Chondrocyte (in vitro differentiated cells): Measurements from ENCODE around the gene VAMP2. TPM values are rescaled to one million over a fixed set of nuclear protein-coding genes. Genes with fewer than 3 reads are reported as not detected.
A peak's percentile ranks its signal among the peaks of the same experiment; 100 is the strongest.

Source experiments
- DNase-seq: peaks from one replicate; pipeline ENCODE4 v3.0.0; 2021; ENCODE audit warnings: mixed read lengths, low spot score
- H3K27ac Mint-ChIP-seq: one replicate; pipeline ENCODE4 v1.8.0; 2021; ENCODE audit warnings: mild to moderate bottlenecking, moderate library complexity, mixed read lengths; ENCODE audit not compliant: unreplicated experiment
- H3K27me3 Mint-ChIP-seq: 2 replicates; pipeline ENCODE4 v1.8.0; 2021; ENCODE audit warnings: low read depth, mixed read lengths
- H3K36me3 Mint-ChIP-seq: 2 replicates; pipeline ENCODE4 v1.8.0; 2021; ENCODE audit warnings: low read depth, mixed read lengths
- H3K4me1 Mint-ChIP-seq: 2 replicates; pipeline ENCODE4 v1.8.0; 2021; ENCODE audit warnings: low read depth, mild to moderate bottlenecking, mixed read lengths
- H3K4me3 Mint-ChIP-seq: one replicate; pipeline ENCODE4 v1.8.0; 2021; ENCODE audit warnings: mild to moderate bottlenecking, moderate library complexity, mixed read lengths; ENCODE audit not compliant: unreplicated experiment
- H3K9me3 Mint-ChIP-seq: 2 replicates; pipeline ENCODE4 v1.8.0; 2021; ENCODE audit warnings: low read depth, mixed read lengths
- CTCF ChIP-seq: fragments of 200-600 bp; sonication (generic); IDR thresholded peaks from 2 replicates; pipeline ENCODE4 v1.5.0; 2021; ENCODE audit warnings: antibody characterized with exemption, mild to moderate bottlenecking, moderate library complexity
- total RNA-seq: library from RNA; stranded (reverse); gene quantifications from 3 replicates; pipeline ENCODE4 v1.2.1, GENCODE V29; 2021

Gene VAMP2
- total RNA-seq, 1 donor from 2014 or later = 45.4 TPM

- Mint-ChIP-seq H3K9me3 (no peaks in the 10 kb centered on the region), H3K27ac (no peak overlapping the region), H3K4me1 (peaks cover 8% of the 10 kb centered on the region), H3K4me3 (no peak overlapping the region), H3K36me3 (no peaks in the 10 kb centered on the region), H3K27me3 (no peaks in the 10 kb centered on the region)
- no peak for DNase-seq
- TF ChIP-seq CTCF = no peak
These were observed 23.1 kb upstream of the VAMP2 start for GRCh38 chr17:8185582-8186445.

DNA sequence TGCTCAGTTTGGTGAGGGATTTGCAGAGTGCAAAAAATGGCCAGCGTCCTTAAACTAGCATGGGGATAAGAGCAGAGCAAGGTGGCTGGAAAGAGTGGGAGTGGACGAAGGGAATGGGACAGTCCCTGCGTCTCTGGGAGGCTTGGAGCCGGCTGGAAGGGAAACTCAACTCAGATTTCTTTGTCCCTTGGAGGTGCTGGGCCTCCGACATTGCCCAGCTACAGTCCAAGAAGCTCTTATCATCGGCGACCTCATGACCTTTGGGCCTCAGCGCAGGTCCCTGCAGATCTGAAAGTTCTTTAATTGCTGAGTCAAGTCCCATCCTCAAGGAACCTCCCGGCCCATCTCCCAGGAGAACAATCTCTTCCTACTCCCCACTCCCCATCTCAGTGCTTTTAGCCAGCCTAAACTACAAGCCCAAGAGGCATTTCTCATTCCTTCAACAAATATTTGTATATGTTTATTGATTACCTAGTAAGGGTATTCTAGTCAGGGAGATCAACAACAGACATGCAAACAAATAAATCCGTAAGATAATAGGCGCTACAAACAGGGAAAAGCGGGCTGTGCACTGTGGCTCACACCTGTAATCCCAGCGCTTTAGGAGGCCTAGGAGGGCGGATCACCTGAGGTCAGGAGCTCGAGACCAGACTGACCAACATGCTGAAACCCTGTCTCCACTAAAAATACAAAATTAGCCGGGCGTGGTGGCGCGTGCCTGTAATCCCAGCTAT lies 14.4 kb upstream of the VAMP2 start:
- Mint-ChIP-seq H3K27me3 (no peaks in the 10 kb centered on the region), H3K9me3 (no peaks in the 10 kb centered on the region), H3K27ac (peak overlapping the region; percentile 96), H3K4me3 (peak overlapping the region; percentile 91), H3K36me3 (no peaks in the 10 kb centered on the region), H3K4me1 (peaks cover 41% of the 10 kb centered on the region)
- no peak for TF ChIP-seq CTCF
- no peak for DNase-seq

DNA sequence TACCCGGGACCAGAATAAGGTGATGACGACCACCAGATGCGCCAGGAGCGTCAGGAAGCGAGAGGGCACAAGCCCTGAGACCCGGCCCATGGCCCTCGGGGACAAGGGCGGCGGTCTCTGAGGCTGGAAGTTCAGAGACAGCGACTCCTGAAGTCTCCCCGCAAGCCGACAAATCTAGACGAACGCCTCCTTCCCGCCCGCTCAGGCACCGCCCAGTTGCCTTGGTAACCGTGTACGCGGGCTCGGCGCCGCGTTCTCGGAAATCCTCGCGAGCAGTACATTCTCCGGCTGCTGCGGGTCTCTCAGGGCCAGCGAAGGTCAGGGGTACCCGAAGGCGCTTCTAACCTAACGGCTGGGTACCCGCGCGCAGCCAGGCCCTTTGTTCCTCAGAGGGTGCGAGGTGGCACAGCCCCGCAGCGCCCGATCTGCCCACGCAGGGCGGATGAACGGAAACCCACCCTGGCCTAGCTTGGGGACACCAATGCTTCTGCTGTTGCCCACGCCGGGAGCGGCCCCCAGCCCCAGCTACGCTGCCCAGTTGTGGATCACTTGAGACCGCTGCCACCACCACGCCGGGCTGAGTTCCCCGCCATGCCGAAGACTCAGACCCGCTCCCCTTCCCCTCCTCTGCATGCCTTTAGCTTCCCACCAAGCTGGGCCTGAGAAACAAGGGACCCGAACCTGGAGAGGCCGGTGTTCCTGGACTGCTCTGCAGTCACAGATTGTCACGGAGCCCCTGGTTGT lies 13.6 kb upstream of the VAMP2 start, which contains the start of gene TMEM107:
TSS of gene TMEM107 (minus strand) at position 184 of the 744 bp plus-strand sequence. CDS start at position 90, 94 bp downstream.
- Mint-ChIP-seq H3K36me3 (no peaks in the 10 kb centered on the region), H3K9me3 (no peaks in the 10 kb centered on the region), H3K4me1 (peaks cover 41% of the 10 kb centered on the region), H3K27me3 (no peaks in the 10 kb centered on the region), H3K4me3 (peak within 1 kb of the TSS; percentile 91), H3K27ac (peak within 1 kb of the TSS; percentile 96)
- no peak for DNase-seq
- peak; percentile 35 for TF ChIP-seq CTCF

DNA sequence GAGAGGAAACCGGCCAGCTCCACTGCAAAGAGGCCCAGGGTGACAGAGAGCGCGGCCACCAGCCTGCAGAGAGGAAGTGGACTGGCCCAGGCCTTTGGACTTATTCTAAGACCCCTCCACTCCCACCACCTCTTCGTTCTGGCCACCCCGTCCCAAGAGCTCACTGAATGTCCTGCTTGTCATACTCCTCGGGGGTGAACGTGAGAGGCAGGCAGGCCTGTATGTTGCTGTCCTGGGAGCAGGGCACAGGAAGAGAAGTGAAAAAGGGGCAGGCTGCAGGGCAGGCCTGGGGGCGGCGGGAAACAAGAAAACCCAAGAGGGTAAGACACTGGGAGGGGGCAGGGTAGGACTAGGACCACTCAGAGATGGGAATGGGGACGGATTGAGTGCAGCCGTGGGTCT lies 13.0 kb upstream of the VAMP2 start:
- Mint-ChIP-seq H3K9me3 (no peaks in the 10 kb centered on the region), H3K27me3 (no peaks in the 10 kb centered on the region), H3K4me1 (peaks cover 41% of the 10 kb centered on the region), H3K4me3 (peak overlapping the region; percentile 91), H3K36me3 (no peaks in the 10 kb centered on the region), H3K27ac (peak overlapping the region; percentile 96)
- TF ChIP-seq CTCF = no peak
- DNase-seq = no peak

DNA sequence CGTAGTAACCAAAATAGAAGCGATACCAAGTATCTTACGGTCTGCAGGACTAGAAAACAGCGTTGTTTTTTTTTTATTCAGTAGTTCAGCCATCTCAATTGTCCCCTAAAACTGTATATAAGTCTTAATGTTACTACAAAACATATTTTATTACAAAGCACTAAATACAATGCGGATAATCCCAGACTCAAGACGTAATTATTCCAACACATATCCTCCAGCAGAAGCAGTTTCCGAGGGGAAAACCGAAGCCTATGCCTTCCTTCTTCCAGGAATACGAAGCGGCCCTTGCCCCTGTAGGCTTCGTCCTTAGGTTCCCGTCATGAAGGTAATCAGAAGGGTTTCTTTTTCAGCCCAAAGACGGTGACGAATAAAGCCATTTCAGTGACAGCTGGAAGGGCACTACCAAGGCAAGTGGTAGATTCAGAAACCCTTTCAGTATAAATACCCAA lies 11.1 kb upstream of the VAMP2 start:
- peaks cover 41% of the 10 kb centered on the region for H3K4me1 Mint-ChIP-seq
- no peak for DNase-seq
- no peaks in the 10 kb centered on the region for H3K27me3 Mint-ChIP-seq
- peak overlapping the region; percentile 99 for H3K27ac Mint-ChIP-seq
- no peaks in the 10 kb centered on the region for H3K36me3 Mint-ChIP-seq
- no peak for TF ChIP-seq CTCF
- no peaks in the 10 kb centered on the region for H3K9me3 Mint-ChIP-seq
- peak overlapping the region; percentile 76 for H3K4me3 Mint-ChIP-seq
